Measurements from ENCODE around the gene PRKCG.
A peak's percentile ranks its signal among the peaks of the same experiment; 100 is the strongest.

Gene PRKCG

GRCh38 chr19:53873773-53874605, 8.0 kb upstream of the PRKCG start:
- no peak for FAIRE-seq

GRCh38 chr19:53874606-53874990, 7.4 kb upstream of the PRKCG start:
- FAIRE-seq: no peak

GRCh38 chr19:53875602-53876325, 6.2 kb upstream of the PRKCG start:
- FAIRE-seq: no peak

GRCh38 chr19:53876651-53877224, 5.3 kb upstream of the PRKCG start:
- no peak for FAIRE-seq

GRCh38 chr19:53877361-53877766, 4.6 kb upstream of the PRKCG start:
- FAIRE-seq: no peak

GRCh38 chr19:53878776-53879139, 3.2 kb upstream of the PRKCG start:
- FAIRE-seq: no peak

- FAIRE-seq: peak; percentile 44
Measured at GRCh38 chr19:53879140-53880081, 2.6 kb upstream of the PRKCG start.

GRCh38 chr19:53880711-53881481, 1.1 kb upstream of the PRKCG start:
- FAIRE-seq: no peak

- FAIRE-seq: no peak
Measured at GRCh38 chr19:53882391-53883050, 524 bp downstream of the PRKCG start.

- FAIRE-seq: no peak
Measured at GRCh38 chr19:53883231-53883661, 1.2 kb downstream of the PRKCG start.

GRCh38 chr19:53883741-53884140, 1.7 kb downstream of the PRKCG start:
- FAIRE-seq: no peak

GRCh38 chr19:53884256-53884655, 2.3 kb downstream of the PRKCG start:
- no peak for FAIRE-seq

GRCh38 chr19:53885036-53885435, 3.0 kb downstream of the PRKCG start:
- FAIRE-seq: no peak

GRCh38 chr19:53892301-53892980, 10.4 kb downstream of the PRKCG start:
- no peak for FAIRE-seq

GRCh38 chr19:53892981-53893325, 11.0 kb downstream of the PRKCG start:
- no peak for FAIRE-seq

- no peak for FAIRE-seq
Measured at GRCh38 chr19:53894707-53895106, 12.7 kb downstream of the PRKCG start.

GRCh38 chr19:53896682-53897081, 14.7 kb downstream of the PRKCG start:
- FAIRE-seq: no peak

GRCh38 chr19:53897459-53897858, 15.5 kb downstream of the PRKCG start:
- FAIRE-seq: no peak

- no peak for FAIRE-seq
Measured at GRCh38 chr19:53898166-53898565, 16.2 kb downstream of the PRKCG start.

GRCh38 chr19:53898636-53899341, 16.8 kb downstream of the PRKCG start:
- FAIRE-seq: no peak

Data from A204.1 (cell line).